ENCODE measurements around the gene ARHGEF5.

DNA sequence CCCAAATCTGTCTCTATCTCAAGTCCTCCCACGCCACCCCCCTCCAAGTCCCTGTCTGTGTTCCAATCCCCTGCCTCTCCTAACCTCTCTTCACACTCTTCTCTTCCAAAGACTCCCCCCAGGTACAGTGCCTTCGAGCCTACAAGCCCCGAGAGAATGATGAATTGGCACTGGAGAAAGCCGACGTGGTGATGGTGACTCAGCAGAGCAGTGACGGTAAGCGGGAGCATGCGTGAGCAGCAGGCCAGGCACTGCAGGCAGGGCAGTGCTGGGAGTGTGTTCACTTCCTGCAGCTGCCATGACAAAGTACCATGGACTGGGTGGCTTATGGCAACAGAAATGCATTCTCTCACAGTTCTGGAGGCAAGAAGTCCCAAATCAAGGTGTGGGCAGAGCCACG, 23.4 kb downstream of the ARHGEF5 start:
- TF ChIP-seq, protein P1, sequence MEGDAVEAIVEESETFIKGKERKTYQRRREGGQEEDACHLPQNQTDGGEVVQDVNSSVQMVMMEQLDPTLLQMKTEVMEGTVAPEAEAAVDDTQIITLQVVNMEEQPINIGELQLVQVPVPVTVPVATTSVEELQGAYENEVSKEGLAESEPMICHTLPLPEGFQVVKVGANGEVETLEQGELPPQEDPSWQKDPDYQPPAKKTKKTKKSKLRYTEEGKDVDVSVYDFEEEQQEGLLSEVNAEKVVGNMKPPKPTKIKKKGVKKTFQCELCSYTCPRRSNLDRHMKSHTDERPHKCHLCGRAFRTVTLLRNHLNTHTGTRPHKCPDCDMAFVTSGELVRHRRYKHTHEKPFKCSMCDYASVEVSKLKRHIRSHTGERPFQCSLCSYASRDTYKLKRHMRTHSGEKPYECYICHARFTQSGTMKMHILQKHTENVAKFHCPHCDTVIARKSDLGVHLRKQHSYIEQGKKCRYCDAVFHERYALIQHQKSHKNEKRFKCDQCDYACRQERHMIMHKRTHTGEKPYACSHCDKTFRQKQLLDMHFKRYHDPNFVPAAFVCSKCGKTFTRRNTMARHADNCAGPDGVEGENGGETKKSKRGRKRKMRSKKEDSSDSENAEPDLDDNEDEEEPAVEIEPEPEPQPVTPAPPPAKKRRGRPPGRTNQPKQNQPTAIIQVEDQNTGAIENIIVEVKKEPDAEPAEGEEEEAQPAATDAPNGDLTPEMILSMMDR (optimal IDR thresholded peaks at IDR 0.05 in 1 of 3, IDR thresholded peaks at IDR 0.05 in 1 of 3, conservative IDR thresholded peaks at IDR 0.05 in 1 of 3; ENCODE audit: extremely low read depth in 1 of 3, insufficient read depth in 2 of 3, low read length in 3 of 3), result no peak
- no peak for TF ChIP-seq EZH2 (IDR thresholded peaks at IDR 0.05; ENCODE audit: low read length)

Measured in keratinocyte (primary cell).